GM18502 (cell line): ENCODE measurements around the gene KCNQ5.
"Not testable (repeated sequence)": the region's sequence is repeated elsewhere in the genome, so short reads cannot be mapped to it uniquely, and the experiment has no call there.

ENCODE experiments used
- ATAC-seq: cut with Tn5 transposase; IDR thresholded peaks from one replicate; pipeline ENCODE4 v1.9.1; 2021; ENCODE audit warnings: mild to moderate bottlenecking; ENCODE audit not compliant: unreplicated experiment, poor library complexity

The KCNQ5 gene

DNA sequence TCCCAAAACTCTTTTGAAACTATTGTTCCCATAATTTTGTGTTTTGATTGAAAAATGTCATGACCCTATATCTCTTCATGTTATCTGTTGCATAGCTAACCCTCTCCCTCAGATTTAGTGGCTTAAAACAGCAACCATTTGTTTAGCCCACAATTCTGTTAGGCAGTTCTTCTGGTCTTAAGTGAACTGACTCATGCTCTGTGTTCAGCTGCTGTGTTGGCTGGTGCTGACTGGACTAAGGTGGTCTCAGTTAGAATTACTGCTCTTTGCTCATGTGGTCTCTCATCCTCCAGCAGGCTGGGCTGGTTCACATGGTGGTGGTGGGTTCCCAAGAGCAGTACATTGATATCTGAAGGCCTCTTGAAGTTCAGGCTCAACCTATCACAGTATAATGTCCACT lies 522.7 kb downstream of the KCNQ5 start:
- no peak for ATAC-seq

GRCh38 chr6:73145690-73146089 lies 523.8 kb downstream of the KCNQ5 start:
- peak; percentile 83 for ATAC-seq

GRCh38 chr6:73151732-73152131 lies 529.9 kb downstream of the KCNQ5 start:
- ATAC-seq: no peak

GRCh38 chr6:73152556-73152955 lies 530.7 kb downstream of the KCNQ5 start:
- ATAC-seq: peak; percentile 53

GRCh38 chr6:73152966-73153757 lies 531.3 kb downstream of the KCNQ5 start:
- no peak for ATAC-seq

DNA sequence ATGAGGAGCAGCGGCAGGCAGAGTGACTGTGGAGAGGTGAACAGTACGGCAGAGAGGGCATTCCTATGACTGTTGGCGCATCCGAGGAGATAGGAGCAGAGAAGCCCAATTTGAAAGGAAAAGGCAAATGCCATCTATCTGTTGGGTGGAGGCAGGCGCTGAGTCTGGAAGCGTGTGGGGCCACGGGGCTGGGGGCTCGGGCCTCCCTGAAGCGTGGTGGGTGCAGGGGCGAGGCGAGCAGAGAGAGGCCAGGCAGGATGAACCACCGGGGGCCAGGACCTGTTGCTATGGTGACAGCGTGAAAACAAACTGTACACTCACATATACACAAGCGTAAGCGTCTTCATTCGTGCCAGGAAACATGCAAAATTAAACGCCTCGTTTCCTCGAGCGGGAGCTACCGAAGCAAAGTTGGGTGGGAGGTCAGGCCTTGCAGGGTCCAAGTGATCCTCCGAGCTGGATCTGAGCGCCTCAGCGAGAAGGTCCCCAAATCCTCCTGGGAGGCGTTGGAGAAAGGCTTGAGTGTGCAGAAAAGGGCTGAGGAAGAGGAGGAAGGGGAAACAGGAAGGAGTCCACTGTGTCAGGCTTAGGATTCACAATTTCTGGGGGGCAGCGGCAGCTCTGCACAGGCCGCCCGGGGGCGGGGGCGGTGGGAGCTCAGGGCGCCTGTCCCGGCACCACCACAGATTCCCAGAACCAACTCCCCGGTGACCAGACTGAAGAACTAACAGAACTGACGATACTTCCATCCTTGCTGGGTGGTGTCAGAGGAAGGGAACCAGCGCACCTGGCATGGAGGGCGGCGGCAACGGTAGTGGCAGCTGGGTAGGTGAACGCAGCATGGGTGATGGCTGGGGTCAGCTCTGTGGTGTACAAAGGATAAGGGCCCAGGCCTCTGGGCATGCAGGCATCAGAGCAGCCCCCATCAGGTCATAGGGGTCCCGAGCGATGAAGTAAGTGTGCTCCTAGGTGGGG lies 535.2 kb downstream of the KCNQ5 start:
- no peak for ATAC-seq

DNA sequence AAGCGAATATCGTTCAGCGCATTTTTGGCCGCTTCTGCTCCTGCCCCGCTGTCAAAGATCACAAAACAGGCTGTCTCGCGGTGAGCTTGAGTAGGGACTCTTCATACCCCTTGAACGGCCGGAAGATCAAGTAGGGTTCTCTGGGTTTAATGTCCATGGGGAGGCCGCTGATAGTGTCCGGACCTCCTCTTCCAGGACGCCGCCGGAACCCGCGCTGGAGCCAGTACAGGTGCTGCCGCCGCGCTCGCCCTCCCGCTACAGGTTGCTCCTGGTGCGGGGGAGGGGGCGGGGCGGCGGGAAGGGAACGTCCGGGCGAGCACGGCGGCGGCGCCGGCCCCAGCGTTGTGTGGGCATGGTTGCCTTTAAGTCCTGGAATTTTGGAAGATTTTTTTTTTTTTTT lies 536.0 kb downstream of the KCNQ5 start:
- no peak for ATAC-seq

DNA sequence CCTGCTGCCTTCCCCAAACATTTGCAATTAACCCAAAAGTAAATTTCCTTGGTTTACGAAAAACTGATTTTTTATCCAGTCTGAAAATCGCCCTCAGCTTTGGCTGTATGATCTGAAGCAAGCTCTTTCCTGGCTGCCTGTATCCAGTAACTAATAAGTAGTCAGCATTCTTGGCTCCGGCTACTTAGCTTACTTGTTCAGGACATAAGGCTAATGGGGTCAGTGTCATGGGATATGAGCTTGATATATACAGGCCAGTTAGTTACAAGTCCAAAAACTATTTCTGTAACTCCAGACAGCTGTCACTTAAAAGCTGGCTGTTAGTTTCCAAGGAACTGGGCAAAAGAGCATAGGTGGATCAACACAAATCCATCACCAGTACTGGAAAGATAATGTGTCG lies 547.2 kb downstream of the KCNQ5 start:
- no peak for ATAC-seq

GRCh38 chr6:73169633-73170032 lies 547.8 kb downstream of the KCNQ5 start:
- ATAC-seq: no peak

DNA sequence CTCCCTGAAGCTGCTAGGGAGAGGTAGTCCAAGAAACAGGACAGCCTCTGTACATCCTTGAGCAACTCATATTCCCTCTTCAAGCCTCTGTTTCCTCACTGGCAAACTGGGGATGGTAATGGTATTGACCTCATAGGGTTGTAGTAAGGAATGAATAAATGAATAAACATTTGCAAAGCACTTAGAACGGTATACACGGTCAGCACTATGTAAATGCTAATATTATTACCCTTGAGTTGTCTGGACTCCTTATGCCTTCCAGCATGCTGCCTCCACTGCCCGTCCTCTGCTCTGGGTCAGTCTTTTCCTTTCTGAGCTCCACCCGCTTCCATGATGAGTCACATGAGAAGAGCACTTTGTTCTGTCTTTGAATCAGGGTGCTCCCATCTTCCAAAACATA lies 552.8 kb downstream of the KCNQ5 start:
- no peak for ATAC-seq

- no peak for ATAC-seq
Measured at GRCh38 chr6:73176057-73176456, 554.2 kb downstream of the KCNQ5 start.

- ATAC-seq: peak; percentile 62
Measured at GRCh38 chr6:73177221-73177944, 555.5 kb downstream of the KCNQ5 start.

- no peak for ATAC-seq
Measured at GRCh38 chr6:73180076-73180738, 558.3 kb downstream of the KCNQ5 start.

DNA sequence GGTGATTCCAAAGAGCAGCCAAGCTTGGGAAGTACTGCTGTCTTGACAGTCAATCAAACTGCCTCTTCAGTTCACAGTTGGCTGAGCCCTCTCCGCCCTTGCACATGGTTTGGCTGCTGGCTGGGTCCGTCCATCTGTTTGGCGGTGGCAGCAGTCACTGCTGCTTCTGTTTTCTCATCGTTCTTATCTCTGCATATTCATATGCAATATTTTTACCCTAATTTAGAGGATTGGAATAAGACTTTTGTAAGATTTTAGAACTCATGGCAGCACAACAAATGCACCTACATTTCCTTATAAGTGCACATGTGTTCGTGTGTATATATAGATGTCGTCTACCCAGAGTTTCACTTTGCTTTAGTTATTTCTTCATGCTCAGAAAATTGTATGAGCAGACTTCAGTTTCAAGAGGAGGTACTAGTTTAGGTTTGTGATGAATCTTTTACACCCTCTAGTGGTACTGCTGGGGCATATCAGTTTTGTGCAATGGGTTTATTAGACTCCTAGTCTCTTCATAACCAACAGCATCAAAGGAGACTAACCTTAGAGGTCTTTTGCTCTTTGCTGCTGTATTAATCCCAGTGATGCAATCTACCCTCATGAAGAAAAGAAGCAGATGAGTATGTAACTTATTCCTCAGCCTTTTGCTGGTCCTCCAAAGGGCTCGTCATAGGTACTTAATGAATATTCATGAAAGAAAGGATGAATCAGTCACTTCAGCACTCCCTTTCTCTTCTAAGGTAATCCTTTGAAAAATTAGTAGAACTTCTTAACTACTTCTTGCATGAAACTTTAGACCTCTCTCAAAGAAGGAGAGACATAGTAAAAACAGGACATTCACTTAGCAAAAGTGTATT lies 559.1 kb downstream of the KCNQ5 start:
- peak; percentile 87 for ATAC-seq

GRCh38 chr6:73182021-73182607 lies 560.2 kb downstream of the KCNQ5 start:
- ATAC-seq: peak; percentile 46

DNA sequence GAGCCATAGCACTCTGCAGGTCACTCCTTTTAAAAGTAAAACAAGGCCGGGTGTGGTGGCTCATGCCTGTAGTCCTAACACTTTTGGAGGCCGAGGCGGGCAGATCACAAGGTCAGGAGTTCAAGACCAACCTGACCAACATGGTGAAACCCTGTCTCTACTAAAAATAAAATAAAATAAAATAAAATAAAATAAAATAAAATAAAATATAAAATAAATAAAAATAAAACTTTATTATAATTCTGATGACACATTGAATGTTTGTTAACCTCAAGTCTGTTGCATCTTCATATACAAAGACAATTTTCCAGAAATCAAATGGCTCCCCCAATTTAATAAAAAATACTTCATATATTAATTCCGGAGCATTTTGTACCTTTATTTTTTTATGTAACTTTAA lies 571.4 kb downstream of the KCNQ5 start:
- not testable (repeated sequence) for ATAC-seq

DNA sequence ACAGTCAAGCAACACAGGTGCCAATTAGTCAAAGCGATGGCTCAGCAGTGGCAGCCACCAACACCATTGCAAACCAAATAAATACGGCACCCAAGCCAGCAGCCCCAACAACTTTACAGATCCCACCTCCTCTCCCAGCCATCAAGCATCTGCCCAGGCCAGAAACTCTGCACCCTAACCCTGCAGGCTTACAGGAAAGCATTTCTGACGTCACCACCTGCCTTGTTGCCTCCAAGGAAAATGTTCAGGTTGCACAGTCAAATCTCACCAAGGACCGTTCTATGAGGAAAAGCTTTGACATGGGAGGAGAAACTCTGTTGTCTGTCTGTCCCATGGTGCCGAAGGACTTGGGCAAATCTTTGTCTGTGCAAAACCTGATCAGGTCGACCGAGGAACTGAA lies 572.9 kb downstream of the KCNQ5 start:
- no peak for ATAC-seq

- no peak for ATAC-seq
Measured at GRCh38 chr6:73200247-73200646, 578.4 kb downstream of the KCNQ5 start.

GRCh38 chr6:73200735-73201134 lies 578.9 kb downstream of the KCNQ5 start:
- no peak for ATAC-seq
